ENCODE measurements around the gene EVX2.

GRCh38 chr2:176068419-176068832 lies 15.3 kb downstream of the EVX2 start:
- TF ChIP-seq SP1 (IDR thresholded peaks at IDR 0.05), result no peak
- no peak for TF ChIP-seq FOXA1 (IDR thresholded peaks at IDR 0.05)
- no peak for TF ChIP-seq FOXK2 (IDR thresholded peaks at IDR 0.05)
- TF ChIP-seq ZNF384 (IDR thresholded peaks at IDR 0.05), result no peak
- no peak for TF ChIP-seq ARNT (IDR thresholded peaks at IDR 0.05)
- TF ChIP-seq TARDBP (IDR thresholded peaks at IDR 0.05), result no peak
- TF ChIP-seq L3MBTL2 (conservative IDR thresholded peaks at IDR 0.05), result no peak
- TF ChIP-seq ELF4 (IDR thresholded peaks at IDR 0.05), result no peak
- no peak for TF ChIP-seq BHLHE40 (IDR thresholded peaks at IDR 0.05; ENCODE audit: borderline replicate concordance)
- TF ChIP-seq PKNOX1 (IDR thresholded peaks at IDR 0.05), result no peak

Measured in HEK293T (cell line).